Fibroblast of skin of abdomen (primary cell): Measurements from ENCODE around the gene PER2.
A peak's percentile ranks its signal among the peaks of the same experiment; 100 is the strongest.
"Not testable (repeated sequence)": the region's sequence is repeated elsewhere in the genome, so short reads cannot be mapped to it uniquely, and the experiment has no call there.

ENCODE experiments used
- DNase-seq: peaks from one replicate; pipeline ENCODE4 v3.0.0-alpha.2; 2013

The PER2 gene

DNA sequence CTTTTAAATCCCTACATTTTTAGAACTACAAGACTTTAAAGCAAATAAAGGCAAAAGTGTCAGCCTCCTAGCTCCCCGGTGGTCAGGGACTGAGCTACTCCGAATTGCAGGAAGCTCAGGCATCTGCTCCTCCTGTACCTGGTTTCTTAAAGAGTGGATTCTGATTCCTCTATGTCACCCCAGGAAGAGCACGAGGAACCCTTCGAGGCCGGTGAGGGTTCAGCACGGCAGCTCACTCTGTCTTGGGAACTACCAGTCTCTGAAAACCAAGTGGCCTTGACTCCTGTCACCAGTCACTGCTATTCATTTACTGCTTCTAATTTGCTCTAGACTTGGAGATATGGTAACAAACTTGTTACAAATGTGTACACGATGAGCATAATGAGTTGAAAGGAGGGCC, 2.3 kb downstream of the PER2 start:
- no peak for DNase-seq

DNA sequence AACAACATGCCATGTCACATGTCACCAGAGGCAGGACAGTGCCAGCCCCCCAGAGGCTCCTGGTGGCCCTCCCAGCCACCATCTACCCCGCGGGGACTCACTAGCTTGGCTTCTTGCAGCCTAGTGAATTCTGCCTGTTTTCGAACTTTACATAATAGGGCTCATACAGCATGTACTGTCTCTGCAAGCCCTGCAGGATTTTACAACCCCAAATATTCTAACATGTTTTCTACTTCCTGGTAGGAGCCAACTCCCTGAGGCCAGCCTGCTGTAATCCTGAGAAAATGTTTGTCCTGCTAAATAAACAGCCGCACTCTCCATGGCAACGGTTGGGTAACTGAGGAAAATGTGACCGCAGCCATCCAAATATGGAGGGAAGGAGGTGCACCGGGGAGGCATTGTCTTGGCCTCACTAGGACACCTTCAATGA, 2.7 kb downstream of the PER2 start:
- peak; percentile 62 for DNase-seq

DNA sequence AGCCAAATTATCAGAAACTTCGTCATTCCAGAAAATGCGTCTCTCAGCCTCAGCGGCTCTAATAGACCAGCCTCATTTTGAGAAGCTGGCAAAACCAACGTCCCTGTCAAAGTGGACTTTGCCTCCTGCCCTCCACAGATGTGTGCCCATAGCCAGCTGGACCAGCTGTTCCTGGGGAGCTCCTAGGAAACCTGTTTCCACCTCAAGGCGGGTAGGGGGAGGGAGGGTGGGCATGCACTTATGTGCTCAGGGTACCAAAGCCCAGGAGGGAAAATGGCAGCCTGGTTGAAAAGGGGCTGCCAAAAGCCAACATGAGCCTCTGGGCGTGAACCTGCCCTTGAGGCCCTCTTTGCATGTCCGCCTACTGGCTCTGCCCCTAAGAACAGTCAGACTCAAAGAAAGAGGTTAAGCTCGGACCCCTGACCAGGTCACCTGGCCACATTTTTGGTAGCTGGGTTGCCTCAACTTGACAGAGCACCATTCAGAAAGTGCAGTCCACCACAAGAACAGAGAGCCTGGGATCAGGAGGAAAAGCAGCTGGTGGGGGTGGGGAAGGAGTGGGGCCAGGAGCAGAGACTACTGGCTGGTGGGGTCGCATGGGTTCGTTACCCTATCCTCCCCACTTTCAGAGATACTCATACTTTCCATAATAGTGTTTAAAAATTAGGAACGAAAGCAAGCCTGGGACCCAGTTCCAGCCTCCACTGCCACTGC, 3.5 kb downstream of the PER2 start:
- DNase-seq = no peak

DNA sequence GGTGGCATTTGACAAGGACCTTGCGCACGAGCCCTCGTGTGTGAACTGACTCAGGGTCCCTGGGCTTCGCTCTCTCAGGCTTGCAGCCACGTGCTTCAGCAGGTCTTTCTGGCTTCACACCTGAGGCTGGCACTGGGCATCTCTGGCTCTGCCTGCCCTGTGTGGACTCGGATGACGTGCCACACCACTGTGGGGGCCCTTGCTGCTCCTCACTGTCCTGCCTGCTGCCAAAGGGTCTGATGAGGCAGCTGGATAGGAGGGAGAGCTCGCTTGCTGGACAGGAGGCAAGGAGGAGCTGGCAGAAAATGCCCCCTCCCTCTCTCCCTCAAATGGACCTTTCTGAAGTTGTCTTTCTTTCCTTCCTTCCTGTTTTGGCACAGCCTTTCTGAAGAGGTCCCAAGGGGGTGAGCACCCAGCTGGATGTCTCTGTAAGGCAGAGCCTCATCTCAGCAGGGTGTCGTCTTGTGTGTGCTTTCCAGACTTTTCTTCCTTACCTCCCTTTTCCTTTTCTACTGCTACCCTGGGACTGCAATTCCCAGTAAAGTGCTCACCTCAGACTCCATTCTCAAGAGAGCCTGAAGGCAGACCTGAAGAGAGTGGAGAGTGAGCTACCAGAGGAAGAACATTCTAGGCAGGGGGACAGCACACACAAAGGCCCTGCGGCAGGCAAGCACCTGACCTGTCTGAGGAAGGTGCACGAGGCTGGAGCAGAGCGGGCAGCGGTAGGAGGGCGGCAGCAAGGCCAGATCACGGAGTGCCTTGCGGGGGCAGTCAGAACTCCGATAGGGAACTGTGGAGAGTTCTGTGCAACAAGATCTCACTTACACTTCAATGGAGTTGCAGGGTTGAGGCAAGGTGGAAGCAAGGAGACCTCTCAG, 5.3 kb downstream of the PER2 start:
- DNase-seq = no peak

- DNase-seq = no peak
These were observed 6.5 kb downstream of the PER2 start for GRCh38 chr2:238281826-238282480.

DNA sequence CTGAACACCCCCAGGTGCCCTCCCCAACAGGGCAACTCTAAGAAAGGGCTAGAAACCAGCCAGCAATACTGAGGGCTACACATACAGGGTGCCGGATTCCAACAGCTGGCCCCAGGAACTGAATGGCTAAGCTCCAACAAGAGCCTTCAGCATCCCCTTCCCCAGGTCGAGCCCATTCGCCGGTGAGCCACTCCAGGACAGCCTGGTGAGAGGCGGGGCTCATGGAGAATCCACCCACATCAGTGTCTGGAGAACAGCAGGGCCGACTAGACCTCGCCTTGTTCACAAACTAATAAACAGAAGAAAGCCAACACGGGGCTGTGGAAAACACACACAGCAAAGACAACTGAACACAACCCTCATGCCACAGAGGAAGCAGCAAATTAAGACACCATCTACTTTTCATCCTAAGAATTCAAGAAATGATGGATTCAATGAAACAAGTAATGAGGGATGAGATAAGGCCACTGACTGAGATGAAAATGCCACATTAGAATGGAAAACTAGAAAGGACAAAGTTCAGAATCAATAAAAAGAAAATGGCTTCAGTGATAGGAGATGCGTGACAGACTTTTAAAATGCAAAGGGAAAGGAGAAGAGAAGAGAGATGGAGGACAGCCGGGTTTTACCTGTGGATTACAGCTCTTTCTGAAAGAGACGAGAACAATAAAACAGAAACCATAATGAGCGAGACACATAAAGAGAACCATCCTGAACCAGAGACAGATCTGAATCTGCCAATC, 8.2 kb downstream of the PER2 start:
- DNase-seq = no peak

DNA sequence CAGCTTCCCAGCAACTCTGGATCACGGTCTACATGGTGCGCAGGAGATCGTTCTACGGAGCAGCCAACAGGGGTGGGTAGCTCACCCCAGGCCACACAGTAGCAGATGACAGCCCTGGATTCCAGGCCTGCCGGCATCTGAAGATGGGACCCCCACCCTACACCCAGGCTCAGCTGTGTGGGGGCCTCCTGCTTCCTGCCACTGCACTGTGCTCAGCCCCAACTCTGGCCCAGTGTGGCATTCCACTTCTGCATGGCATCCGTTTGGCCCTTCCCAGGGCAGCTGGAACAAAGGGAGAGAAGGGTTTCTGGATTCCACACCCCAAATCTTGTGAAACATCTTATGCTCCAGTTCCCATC, 9.1 kb downstream of the PER2 start:
- no peak for DNase-seq

DNA sequence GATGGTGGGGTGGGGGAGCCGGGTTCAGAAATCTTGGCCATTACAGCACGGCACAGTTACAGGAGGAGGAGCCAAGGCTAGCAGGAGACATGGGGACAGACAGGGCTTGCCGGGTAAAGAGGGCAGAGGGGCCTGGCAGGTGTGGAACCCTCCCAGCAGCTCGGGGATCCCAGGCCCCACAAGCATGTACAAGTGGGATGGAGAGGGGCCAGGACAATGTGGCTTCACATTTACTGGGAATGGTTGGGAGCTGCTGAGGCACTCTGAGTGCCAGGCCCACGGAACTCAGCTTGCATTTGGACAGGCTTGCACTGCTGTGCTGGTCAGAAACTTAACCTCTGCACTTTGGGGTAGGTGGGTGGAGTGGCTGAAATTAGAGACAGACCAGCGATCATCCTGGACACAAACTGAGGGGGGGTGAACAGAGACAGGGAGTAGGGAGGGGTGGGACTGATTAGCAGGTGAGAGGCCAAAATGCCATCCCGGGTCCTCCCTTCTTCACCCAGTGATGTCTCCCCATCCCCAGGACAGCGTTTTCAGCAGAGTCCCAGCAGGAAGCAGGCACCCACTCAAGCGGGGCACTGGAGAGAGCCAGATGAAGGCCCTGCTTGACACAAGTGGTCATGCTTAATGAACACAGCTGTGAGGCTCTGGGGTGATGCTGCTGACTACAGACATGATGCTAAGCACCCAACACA, 9.6 kb downstream of the PER2 start:
- DNase-seq = no peak

DNA sequence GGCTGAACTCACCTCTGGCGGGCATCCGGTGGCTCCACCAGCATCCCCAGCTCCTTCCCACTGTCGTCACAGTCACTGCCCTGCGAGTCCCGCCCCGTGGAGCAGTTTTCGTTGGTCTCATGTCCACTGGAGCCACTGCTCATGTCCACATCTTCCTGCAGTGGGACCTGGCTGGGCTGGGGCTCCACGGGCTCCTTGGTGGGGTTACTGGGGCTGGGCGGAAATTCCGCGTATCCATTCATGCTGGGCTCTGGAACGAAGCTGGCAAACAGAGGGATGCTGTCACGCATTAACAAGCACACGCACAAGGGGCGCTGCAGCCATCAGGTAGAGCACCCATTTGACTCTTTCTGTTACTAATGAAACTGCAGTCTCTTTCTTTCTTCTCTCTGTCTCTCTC, 10.7 kb downstream of the PER2 start:
- no peak for DNase-seq

- DNase-seq = no peak
These were observed 14.1 kb downstream of the PER2 start for GRCh38 chr2:238274152-238274865.

- not testable (repeated sequence) for DNase-seq
These were observed 15.0 kb downstream of the PER2 start for GRCh38 chr2:238273433-238273832.

GRCh38 chr2:238272156-238272555, 16.3 kb downstream of the PER2 start:
- no peak for DNase-seq

DNA sequence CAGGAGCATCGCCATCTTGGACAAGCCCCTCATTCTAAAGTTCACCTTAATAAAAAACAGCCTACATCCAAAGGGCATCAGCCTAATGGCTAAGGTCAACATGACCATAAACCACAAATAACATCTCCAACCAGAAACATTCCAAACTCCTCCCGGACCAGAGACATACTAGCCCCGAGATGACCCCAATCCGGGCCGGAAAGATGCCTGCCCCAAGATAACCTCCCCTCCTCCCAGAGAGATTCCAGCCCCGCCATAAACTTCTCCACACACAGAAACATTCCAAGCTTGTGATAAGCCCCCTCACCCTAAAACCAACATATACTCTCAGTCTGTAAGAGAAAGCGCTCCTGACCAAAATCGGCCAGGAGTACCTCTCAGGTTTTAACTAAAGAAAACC, 16.7 kb downstream of the PER2 start:
- not testable (repeated sequence) for DNase-seq

- no peak for DNase-seq
These were observed 17.3 kb downstream of the PER2 start for GRCh38 chr2:238271061-238271554.

DNA sequence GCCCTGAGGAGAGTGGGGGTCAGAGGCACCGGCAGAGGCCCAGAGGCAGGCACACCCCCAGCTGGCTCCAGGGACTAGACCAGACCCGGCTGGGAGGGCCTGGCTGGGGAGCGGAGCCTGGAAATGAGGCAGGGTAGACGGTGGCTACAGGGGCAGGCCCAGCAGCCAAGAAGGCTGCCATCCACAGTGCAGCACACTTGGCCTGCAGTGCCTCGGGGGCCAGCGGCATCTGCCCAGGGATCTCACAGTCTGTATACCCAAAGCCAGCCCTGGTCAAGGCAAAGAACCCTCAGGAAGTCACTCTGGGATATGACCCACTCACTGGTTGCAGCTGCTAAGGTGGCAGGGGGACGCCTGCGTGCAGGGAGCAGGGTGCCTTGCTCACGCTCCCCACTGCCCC, 17.8 kb downstream of the PER2 start:
- DNase-seq = no peak

GRCh38 chr2:238269741-238270140, 18.7 kb downstream of the PER2 start:
- DNase-seq = no peak

GRCh38 chr2:238267884-238268680, 20.3 kb downstream of the PER2 start:
- no peak for DNase-seq

GRCh38 chr2:238267341-238267710, 21.1 kb downstream of the PER2 start:
- no peak for DNase-seq

DNA sequence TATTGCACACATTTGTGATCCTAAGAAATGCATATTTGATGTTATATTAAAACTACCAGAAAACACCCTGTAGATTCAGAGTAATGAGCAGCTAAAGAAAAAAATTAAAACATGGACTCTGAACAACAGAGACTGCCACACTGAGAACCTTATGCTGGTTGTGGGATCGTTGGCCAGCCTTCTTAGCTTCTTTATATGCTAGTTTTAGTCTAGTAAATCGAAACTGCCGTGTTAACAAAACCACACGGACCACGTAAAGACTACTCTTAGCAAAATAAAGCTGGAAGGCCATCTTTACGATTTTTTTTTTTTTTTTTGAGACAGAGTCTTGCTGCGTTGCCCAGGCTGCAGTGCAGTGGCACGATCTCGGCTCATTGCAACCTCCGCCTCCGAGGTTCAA, 22.8 kb downstream of the PER2 start:
- DNase-seq = no peak

- DNase-seq = no peak
These were observed 24.3 kb downstream of the PER2 start for GRCh38 chr2:238264072-238264460.
